Measurements from ENCODE around the gene AP1B1.
"Not testable (repeated sequence)": the region's sequence is repeated elsewhere in the genome, so short reads cannot be mapped to it uniquely, and the experiment has no call there.

Gene AP1B1

GRCh38 chr22:29351042-29351441 is 37.3 kb downstream of the AP1B1 start:
- DNase-seq (ENCODE audit: low read depth in 2 of 2), result no peak

GRCh38 chr22:29348956-29349355 is 39.4 kb downstream of the AP1B1 start:
- DNase-seq (ENCODE audit: low read depth in 2 of 2), result no peak

- no peak for DNase-seq (ENCODE audit: low read depth in 2 of 2)
Measured at GRCh38 chr22:29348041-29348440, 40.3 kb downstream of the AP1B1 start.

- no peak for DNase-seq (ENCODE audit: low read depth in 2 of 2)
Measured at GRCh38 chr22:29346659-29347058, 41.7 kb downstream of the AP1B1 start.

- DNase-seq (ENCODE audit: low read depth in 2 of 2), result no peak
Measured at GRCh38 chr22:29345932-29346331, 42.4 kb downstream of the AP1B1 start.

- DNase-seq (ENCODE audit: low read depth in 2 of 2), result not testable (repeated sequence)
Measured at GRCh38 chr22:29344889-29345288, 43.5 kb downstream of the AP1B1 start.

GRCh38 chr22:29344137-29344536 is 44.2 kb downstream of the AP1B1 start:
- DNase-seq (ENCODE audit: low read depth in 2 of 2), result no peak

GRCh38 chr22:29343313-29343805 is 45.0 kb downstream of the AP1B1 start:
- DNase-seq (ENCODE audit: low read depth in 2 of 2), result no peak

- DNase-seq (ENCODE audit: low read depth in 2 of 2), result no peak
Measured at GRCh38 chr22:29342577-29343312, 45.6 kb downstream of the AP1B1 start.

- DNase-seq (ENCODE audit: low read depth in 2 of 2), result no peak
Measured at GRCh38 chr22:29342177-29342576, 46.2 kb downstream of the AP1B1 start.

GRCh38 chr22:29341849-29342127 is 46.6 kb downstream of the AP1B1 start:
- DNase-seq (ENCODE audit: low read depth in 2 of 2), result no peak

GRCh38 chr22:29341056-29341848 is 47.1 kb downstream of the AP1B1 start:
- no peak for DNase-seq (ENCODE audit: low read depth in 2 of 2)

GRCh38 chr22:29340566-29340965 is 47.8 kb downstream of the AP1B1 start:
- no peak for DNase-seq (ENCODE audit: low read depth in 2 of 2)

- no peak for DNase-seq (ENCODE audit: low read depth in 2 of 2)
Measured at GRCh38 chr22:29339381-29340235, 48.8 kb downstream of the AP1B1 start.

GRCh38 chr22:29338398-29338797 is 50.0 kb downstream of the AP1B1 start:
- DNase-seq (ENCODE audit: low read depth in 2 of 2), result no peak

- DNase-seq (ENCODE audit: low read depth in 2 of 2), result no peak
Measured at GRCh38 chr22:29337631-29338284, 50.6 kb downstream of the AP1B1 start.

- no peak for DNase-seq (ENCODE audit: low read depth in 2 of 2)
Measured at GRCh38 chr22:29336751-29337490, 51.4 kb downstream of the AP1B1 start.

- DNase-seq (ENCODE audit: low read depth in 2 of 2), result no peak
Measured at GRCh38 chr22:29335656-29336055, 52.7 kb downstream of the AP1B1 start.

GRCh38 chr22:29334696-29335344 is 53.5 kb downstream of the AP1B1 start:
- no peak for DNase-seq (ENCODE audit: low read depth in 2 of 2)

GRCh38 chr22:29334148-29334547 is 54.2 kb downstream of the AP1B1 start:
- no peak for DNase-seq (ENCODE audit: low read depth in 2 of 2)

All from stimulated activated CD8-positive, alpha-beta memory T cell treated with anti-CD3 and anti-CD28 coated beads, Interleukin-2, amount 100 ng/mL, for 48 hours (primary cell).